Lower leg skin (tissue), 4 donors: ENCODE data around the gene SLC7A4. TPM values are rescaled to one million over a fixed set of nuclear protein-coding genes. Genes with fewer than 3 reads are reported as not detected.

Experiments
- DNase-seq, 2 donors: peaks; one replicate each; pipeline ENCODE4 v3.0.0-alpha.2; 2019; ENCODE audit warnings: low spot score in 2 of 2
- H3K4me3 ChIP-seq: fragments of 200-600 bp; sonication (generic); 2 replicates; pipeline ENCODE4 v1.5.1; 2017; ENCODE audit warnings: mild to moderate bottlenecking, low read depth; ENCODE audit not compliant: poor library complexity, severe bottlenecking
- POLR2A ChIP-seq, 2 donors: fragments of 450-650 bp; IDR thresholded peaks; one replicate each; pipeline ENCODE4 v1.6.1; 2016 to 2017; ENCODE audit warnings: antibody characterized with exemption in 2 of 2, mild to moderate bottlenecking in 1 of 2, moderate library complexity in 1 of 2
- WGBS, 2 donors: methylation state at CpG; one replicate each; pipeline ENCODE4 v1.1.5; 2018; 5-methylcytosine and 5-hydroxymethylcytosine counted together
- intact Hi-C: fragments of 100-400 bp; cut with DNase I; formaldehyde crosslinking; loops from one replicate; pipeline ENCODE4 v1.15.0; 2023; ENCODE audit warnings: low total_unique reads
- total RNA-seq, 4 donors: library from RNA; depleted of rRNA; stranded (reverse); fragments of >200 nt; gene quantifications; one replicate each; pipeline ENCODE4 v1.1.0, GENCODE V29; 2016
- TF ChIP-seq, protein P1 (sequence below), 3 donors: fragments of 450-650 bp; IDR thresholded peaks; one replicate each; pipeline ENCODE4 v1.5.1; 2016; ENCODE audit warnings: antibody characterized with exemption in 3 of 3, mild to moderate bottlenecking in 3 of 3, moderate library complexity in 2 of 3

The SLC7A4 gene
- total RNA-seq, 4 donors from 2014 or later, result 1.5 to 4.5 (median 2.8) TPM

DNA sequence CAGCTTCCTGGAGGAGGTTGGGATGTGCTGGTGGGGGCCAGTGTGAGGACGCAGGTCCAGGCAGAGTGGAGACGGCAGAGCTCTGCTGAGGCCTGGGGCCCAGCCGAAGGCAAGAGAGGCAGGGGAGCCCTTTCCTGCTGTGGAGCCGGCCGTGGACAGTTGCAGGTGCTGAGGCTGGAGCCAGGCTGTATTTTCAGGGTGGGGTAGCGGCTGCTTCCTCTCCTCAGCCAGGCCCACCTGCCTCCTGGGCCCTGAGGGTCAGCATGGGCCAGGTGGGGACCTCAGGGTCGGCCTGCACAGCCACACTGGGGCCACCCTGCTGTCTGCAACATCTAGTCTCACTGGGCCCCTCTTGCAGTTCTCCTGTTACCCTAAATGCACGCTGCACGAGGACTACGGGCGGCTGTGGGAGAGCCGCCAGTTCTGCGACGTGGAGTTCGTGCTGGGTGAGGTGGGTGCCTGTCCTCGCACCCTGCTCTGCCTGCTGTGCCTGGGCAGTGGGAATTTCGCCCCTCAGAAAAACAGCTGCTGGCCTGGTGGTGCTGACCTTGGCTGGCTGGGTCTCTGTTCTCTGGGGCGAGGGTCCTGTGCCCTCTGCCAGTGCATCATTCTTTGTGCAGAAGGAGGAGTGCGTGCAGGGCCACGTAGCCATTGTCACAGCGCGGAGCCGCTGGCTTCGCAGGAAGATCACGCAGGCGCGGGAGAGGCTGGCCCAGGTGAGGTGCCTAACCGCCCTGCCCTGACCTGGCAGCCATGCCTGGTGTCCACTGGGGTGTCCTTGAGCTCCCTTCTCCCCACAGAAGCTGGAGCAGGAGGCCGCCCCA lies 38.8 kb downstream of the SLC7A4 start:
- intact Hi-C loops, result no loop called here
- WGBS, 2 donors, result 87 to 97% methylated on average over 18 to 22 of the region's 29 CpGs
- DNase-seq, result no peak
- no peak overlapping the region for H3K4me3 ChIP-seq
- TF ChIP-seq, protein P1, sequence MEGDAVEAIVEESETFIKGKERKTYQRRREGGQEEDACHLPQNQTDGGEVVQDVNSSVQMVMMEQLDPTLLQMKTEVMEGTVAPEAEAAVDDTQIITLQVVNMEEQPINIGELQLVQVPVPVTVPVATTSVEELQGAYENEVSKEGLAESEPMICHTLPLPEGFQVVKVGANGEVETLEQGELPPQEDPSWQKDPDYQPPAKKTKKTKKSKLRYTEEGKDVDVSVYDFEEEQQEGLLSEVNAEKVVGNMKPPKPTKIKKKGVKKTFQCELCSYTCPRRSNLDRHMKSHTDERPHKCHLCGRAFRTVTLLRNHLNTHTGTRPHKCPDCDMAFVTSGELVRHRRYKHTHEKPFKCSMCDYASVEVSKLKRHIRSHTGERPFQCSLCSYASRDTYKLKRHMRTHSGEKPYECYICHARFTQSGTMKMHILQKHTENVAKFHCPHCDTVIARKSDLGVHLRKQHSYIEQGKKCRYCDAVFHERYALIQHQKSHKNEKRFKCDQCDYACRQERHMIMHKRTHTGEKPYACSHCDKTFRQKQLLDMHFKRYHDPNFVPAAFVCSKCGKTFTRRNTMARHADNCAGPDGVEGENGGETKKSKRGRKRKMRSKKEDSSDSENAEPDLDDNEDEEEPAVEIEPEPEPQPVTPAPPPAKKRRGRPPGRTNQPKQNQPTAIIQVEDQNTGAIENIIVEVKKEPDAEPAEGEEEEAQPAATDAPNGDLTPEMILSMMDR (IDR thresholded peaks at IDR 0.05), result no peak
- no peak for TF ChIP-seq POLR2A (IDR thresholded peaks at IDR 0.05)

DNA sequence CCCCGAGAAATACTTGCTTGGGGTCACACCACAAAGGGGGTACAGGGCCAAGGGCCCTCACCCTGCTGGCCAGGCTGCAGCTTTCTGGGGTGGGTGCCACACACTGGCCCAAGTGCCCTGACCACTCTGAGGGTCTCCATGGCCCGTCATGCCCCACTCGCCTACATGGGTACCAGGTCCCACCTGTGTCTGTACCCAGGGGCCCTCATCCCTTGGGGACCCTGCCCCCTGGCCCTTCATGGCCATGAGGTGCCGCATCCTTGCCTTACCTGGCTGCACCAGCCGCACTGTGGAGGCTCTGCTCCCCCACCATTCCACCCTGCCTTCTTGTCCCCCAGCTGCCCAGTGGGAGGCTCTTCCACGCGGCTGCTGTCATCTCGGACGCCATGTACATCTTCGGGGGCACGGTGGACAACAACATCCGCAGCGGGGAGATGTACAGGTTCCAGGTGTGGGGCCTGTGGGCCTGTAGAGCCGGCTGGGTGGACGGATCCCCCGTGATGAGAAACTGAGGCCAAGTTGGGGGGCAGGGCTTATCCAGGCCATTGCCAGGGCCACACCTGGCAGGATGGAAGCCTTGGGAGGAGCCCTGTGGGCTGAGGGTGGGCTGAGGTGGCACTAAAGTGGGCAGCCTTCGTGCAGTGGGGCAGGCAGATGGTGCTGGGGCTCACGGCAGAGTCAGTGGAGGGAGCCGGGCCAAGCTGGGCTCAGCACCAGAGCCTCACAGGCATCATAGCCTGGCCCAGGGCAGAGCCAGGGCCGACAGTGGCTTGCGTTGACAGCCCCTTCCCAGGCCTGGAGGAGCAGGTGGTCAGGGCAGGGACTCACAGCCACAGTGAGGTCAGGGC lies 39.7 kb downstream of the SLC7A4 start:
- 86 to 89% methylated on average over 21 of the region's 21 CpGs for WGBS, 2 donors
- intact Hi-C loops, result no loop called here
- DNase-seq, result no peak
- no peak overlapping the region for H3K4me3 ChIP-seq
- TF ChIP-seq, protein P1 (IDR thresholded peaks at IDR 0.05), result no peak
- TF ChIP-seq POLR2A (IDR thresholded peaks at IDR 0.05), result no peak

DNA sequence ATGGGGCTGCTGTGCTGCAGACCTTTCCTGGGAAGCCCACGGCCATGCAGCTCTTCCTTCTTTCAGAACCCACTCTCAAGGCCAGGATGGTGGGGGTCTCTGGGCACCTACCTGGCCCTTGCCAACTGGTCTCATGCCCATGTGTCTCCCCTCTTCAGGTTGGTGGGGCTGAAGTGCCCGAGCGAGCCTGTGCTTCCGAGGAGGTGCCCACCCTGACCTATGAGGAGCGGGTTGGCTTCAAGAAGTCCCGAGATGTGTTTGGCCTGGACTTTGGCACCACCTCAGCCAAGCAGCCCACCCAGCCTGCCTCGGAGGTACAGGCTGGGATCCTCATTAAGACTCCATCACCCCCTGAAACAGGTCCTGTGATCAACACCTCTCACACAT lies 40.3 kb downstream of the SLC7A4 start:
- WGBS, 2 donors, result 89 to 94% methylated on average over 7 of the region's 7 CpGs
- no peak for TF ChIP-seq POLR2A (IDR thresholded peaks at IDR 0.05)
- TF ChIP-seq, protein P1 (IDR thresholded peaks at IDR 0.05), result no peak
- intact Hi-C loops, result no loop called here
- no peak for DNase-seq
- H3K4me3 ChIP-seq, result no peak overlapping the region

DNA sequence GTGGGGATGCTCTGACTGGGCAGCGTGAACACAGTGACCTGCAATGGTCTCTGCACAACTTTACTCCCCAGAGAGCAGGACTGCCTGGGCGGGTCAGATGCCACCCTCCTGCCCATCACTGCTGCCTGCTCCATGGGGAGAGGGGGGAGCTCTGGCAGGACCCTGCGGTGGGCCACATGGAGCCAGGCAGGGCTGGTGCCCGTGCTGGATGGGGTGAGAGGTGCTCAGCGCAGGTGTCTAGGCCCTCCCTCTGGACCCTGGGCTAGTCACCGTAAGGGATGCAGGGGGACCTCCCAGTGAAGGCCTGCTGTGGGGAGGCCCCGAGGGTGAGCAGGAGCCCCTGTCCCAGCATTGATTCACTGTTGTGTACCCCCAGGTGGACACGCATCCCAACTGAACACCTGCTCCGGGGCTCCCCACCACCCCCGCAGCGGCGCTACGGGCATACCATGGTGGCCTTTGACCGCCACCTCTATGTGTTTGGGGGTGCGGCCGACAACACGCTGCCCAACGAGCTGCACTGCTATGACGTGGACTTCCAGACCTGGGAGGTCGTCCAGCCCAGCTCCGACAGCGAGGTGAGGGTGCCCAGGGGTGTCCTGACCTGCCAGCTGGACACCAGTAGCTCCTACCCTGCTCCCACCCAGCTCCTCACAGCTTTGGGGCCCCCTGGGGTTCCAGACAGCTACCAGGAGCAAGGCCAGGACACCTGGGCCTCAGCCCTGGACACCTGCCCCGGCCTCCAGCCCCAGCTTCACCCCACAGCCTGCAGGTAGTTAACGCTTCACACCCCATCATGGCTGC lies 40.9 kb downstream of the SLC7A4 start:
- 92 to 95% methylated on average over 12 to 20 of the region's 24 CpGs for WGBS, 2 donors
- H3K4me3 ChIP-seq, result no peak overlapping the region
- DNase-seq, result no peak
- TF ChIP-seq POLR2A (IDR thresholded peaks at IDR 0.05), result no peak
- TF ChIP-seq, protein P1 (IDR thresholded peaks at IDR 0.05), result no peak
- intact Hi-C loops, result no loop called here
